NCI-H1436 (cell line): ENCODE measurements around the gene IFITM1.
"Not testable (repeated sequence)": the region's sequence is repeated elsewhere in the genome, so short reads cannot be mapped to it uniquely, and the experiment has no call there.

Source experiments
- DNase-seq: peaks from one replicate; lab custom pipeline; 2025; lab: John Stamatoyannopoulos, UW

Gene IFITM1

DNA sequence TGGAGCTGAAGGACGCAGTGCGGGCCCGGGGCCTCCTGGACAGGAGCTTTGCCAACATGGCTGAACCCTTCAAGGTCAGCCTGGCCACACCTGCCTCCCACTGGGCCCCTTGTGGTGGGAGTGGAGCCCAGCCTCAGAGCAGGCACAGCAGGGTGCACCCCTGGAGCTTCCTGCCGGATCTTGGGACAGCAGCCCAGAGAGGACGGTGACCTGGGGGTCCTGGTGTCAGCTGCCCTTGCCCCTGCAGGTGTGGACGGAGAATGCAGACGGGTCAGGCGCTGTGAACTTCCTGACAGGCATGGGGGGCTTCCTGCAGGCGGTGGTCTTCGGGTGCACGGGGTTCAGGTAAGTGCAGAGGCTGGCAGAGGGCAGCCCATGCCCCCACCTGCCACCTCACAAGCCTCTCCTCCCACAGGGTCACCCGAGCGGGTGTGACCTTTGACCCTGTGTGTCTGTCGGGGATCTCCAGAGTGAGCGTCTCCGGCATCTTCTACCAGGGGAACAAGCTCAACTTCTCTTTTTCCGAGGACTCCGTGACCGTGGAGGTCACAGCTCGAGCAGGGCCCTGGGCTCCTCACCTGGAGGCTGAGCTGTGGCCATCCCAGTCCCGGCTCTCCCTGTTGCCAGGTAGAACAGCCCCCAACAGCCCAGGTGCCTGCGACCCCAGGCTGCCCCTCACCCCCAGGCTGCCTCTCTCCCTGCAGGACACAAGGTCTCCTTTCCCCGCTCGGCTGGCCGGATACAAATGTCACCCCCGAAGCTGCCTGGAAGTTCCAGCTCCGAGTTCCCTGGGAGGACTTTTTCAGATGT is 19.8 kb upstream of the IFITM1 start:
- DNase-seq, result no peak

DNA sequence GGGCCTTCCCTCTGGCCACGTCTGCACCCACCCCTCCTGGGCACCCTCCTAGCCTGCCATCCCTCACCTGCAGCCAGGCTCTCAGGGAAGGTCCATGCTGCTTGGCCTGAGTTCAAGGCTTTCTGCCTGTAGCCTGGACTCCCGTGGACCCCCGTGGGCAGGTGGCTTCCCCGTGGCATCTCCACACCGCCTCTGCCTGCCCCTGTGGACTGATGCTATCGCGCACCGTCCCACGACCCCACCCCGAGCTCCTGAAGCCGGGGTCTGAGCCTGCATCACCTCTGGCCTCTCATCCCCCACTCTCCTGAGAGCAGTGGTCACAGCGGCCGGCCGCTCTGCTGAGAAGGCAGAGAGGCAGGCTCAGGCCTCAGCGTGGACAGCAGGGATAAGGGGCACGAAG is 19.1 kb upstream of the IFITM1 start:
- DNase-seq, result no peak

DNA sequence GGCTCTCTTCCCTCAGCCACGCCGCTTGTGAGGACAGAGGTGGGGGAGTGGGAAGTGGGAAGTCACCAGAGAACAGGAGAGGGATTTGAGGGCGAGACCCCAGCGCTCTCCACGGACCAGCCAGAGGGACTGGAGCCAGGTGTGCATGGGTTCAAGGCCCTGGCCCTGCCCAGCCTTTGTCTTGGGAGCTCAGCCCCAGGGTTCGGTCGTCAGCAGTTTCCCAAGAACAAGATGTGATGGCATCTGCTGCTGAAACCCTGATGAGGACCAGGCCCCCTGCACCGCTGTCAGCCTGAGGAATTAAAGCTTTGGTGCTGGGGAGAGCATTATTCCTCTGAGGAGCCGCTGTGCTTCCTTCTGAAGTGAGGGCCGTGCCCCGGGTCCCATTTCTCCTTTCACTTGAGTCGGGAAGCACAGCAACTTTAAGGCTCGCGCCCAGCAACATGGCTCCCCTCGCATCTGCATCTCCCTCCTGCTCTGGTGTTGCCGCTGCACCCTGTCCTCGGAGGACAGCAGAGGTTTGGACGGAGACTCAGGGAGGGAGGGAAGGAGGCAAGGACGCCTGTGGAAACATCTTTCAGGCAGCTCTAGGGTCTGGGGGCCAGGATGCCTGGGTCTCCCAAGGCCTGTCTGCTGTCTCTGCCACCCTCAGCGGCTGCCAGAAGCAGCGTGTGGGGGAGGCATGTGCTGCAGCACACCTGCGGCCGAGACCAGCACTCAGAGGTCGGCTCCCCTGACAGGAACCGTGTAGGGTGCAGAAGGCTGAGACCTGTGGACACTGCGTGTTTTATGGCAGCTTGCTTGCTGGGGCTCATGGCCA is 18.3 kb upstream of the IFITM1 start:
- no peak for DNase-seq

DNA sequence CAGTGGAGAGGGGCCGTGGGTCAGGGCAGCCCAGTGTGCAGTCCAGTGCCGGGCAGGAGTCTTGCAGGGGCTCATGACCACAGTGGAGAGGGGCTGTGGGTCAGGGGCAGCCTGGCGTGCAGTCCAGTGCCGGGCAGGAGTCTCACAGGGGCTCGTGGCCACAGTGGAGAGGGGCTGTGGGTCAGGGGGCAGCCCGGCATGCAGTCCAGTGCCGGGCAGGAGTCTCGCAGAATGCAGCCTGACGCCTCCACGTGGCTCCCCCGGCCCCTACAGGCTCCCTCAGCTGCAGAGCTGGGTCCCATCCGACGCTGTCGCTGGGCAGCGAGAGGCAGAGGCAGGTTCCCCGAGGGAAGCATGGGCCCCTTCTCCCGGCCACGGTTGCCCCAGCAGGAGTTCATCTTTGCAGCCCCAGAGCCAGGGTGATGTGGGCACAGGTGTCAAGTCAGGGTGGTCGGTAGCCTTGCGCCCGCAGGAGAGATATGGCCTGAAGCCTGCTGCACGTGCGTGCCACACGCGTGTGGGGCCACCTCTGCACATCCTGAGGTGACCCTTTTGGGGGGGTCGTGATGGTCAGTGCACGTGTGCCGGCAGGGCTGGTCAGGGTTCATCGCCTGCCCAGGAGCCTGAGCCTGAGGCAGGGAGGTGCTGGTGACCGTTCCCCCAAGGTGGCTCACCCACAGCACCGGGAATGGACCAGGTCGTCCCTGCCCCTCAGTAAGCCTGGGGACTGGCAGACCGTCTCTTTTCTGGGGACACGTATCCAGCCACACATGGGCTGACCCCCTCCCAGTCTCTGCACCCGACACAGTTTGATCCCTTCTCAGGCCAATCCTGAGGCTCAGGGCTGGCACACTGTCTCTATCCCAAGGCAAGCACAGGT is 17.4 kb upstream of the IFITM1 start:
- DNase-seq, result no peak

DNA sequence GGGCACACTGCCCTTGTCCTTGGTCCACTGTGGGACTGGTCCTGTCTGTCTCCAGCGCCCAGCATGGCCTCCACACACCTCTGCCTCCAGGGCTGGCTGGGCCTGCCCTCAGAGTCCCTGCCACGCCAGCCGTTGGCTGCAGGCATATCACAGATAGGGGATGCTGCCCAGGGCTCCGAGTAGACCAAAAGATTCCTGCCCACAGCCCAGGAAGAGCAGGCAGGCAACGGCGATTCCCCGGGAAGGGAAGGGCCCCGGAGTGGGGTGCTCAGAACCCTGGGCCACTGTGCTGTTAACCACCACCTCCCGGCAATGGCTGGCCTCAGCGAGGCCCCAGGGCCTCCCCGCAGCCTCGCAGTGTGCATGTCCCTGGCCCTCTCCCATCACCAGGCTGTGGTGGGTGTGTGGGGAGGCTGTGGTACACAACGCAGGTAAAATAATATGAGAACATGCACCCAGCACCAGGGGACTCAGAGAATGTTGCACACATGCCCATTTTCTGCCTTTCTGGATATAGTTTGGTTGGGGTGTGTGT is 16.7 kb upstream of the IFITM1 start:
- no peak for DNase-seq

DNA sequence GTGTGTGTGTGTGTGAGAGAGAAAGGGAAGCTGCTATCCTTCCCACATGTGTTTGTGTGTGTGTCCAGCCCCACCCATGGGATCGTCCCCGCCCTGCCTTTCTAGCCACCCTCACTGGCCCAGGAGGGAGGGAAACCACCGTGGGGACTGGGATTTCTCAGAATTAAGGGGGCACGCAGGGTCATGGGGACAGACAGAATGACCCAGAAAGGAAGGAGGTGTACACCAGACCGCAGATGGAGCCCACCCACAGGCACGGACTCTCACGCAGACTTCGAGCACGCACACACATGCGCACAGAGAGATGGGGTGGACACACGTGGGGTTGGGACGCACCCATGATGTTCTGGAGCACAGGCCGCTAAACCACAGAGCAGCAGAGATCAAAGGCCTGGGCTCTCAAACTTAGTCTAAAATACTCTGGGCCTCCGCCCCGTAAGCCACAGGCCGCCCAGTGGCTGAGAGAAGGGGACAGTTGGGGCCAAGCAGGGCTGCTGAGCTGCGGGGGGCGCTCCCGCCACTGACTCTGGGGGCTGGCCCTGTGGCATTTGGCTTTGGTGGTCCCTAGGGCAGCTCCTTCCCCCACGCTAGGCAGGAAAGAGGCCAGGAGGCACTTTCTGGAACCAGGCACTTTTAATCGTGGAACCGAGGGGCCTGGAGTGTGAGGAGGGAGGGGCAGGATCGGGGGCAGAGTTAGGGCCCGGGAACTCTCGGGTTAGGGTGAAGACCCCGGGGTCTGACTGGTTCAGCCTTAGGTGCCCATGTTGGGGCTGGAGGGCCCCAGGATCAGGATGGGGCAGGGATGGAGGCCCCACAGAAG is 16.0 kb upstream of the IFITM1 start:
- no peak for DNase-seq

DNA sequence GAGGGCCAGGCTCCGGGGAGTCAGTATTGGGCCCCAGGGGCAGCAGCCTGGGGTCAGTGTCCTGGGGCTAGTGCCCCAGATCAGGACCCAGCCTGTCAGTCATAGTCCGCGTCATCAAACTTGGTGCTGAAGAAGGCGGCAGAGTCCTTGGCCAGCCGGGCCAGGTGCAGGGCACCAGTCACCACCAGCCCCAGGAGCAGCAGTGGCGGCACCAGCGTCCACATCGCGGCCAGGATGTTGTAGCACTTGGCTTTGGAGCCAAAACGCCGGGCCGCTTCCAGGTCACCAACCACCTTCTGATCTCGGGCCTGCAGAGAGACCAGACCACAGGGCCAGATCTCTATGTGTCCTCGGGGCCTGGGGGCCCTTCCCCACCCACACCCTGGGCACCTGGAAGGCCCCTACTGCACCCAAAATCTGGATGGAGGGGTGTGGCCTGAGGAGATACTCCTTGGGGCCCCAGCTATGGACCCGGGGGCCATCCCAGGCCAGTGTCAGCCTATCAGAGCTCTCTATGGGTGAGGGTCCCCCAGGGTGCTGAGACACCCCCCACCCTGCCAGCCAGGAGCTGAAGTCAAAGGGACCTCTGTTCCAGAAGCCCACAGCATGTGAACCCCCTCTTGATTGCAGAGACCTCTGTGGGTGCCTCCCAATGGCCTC is 15.3 kb upstream of the IFITM1 start:
- no peak for DNase-seq

DNA sequence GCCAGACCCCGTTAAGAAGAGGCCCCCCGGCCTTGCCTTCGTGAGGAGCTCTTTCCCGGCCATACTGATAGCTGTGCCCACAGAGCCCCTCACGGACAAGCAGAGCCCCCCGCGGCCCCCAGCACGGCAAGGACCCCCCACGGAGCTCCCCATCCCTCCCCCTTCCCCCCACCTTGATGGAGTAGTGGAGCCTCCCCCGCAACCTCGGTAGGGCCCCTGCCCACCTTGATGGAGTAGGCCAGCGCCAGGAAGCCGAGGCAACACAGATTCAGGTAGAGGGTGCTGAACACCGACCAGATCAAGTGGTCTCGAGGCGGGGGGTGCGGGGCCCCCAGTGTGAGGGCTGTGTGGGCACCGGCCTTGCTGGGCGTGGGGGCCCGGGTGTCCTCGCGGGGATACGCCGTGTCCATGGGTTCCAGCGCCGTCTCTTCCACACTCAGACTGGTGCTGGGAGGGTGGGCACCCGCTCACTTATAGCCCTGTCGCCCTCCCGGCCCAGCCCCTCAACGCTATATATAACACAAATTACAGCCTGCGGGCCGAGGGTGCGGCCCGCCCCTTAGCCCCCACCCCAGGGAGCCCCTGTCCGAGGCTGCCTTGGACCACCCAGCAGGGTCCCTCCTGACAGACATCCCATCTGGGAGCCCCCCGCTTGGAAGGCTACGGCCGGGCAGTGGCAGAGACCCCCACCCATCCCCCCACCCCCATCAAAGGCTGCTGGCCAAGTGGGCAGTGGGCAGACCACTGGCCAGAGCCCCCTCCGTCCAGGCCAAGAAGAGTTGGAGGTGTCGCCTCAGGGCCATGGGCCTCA is 14.6 kb upstream of the IFITM1 start, which contains the start of gene IFITM5:
TSS of gene IFITM5 (minus strand) at position 446 of the 811 bp plus-strand sequence. CDS start at position 410, 36 bp downstream.
- DNase-seq, result no peak

DNA sequence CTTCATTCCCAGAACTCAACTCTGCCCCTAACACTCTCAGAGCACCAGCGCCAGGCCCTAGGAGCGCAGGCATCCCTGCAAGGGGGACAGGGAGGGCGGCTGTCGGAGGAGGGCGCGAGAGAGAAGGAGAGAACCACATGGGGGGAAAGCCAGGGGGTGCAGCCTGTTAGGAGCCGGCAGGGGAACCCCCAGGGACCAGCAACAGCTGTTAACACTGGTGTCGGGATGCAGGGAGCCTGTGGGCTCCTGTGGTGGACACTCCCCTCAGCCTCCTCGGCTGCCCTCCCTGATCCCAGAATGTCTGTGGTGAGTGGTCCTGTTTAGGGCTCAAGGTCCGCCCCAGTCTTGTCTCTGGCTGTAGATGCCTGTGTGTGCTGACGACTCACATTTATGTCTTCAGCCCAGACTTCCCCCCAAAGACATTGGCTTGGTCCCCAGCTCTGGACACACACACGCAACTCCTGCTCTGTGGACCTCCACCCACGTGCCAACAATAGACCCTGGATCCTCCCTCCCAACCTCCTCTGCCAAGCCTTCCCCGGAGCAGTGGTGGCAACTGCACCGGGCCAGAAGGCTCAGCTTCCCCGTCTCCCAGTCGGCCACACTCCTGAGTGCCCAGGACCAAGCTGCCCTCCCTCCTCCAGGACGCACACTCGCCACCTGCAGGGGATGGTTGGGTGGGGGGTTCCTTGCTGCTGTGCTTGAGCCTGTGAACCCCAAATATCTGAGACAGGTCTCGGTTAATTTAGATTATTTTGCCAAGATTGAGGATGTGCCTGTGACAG is 13.7 kb upstream of the IFITM1 start:
- peak; percentile 33 for DNase-seq

DNA sequence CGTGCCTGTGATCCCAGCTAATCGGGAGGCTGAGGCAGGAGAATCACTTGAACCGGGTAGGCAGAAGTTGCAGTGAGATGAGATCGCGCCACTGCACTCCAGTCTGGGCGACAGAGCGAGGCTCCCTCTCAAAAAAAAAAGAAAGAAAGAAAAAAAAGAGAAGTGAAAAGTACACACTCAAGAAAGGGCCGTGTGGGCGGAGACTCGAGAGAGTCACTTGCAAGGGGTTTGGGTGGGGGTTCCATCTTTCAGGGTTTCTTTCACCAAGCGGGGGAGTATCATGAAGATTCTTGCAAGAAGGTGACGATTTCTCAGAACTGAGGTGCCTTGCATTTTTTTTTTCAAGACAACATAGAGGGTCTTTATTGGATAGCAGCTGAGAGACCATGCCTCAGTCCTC is 10.5 kb upstream of the IFITM1 start:
- no peak for DNase-seq

DNA sequence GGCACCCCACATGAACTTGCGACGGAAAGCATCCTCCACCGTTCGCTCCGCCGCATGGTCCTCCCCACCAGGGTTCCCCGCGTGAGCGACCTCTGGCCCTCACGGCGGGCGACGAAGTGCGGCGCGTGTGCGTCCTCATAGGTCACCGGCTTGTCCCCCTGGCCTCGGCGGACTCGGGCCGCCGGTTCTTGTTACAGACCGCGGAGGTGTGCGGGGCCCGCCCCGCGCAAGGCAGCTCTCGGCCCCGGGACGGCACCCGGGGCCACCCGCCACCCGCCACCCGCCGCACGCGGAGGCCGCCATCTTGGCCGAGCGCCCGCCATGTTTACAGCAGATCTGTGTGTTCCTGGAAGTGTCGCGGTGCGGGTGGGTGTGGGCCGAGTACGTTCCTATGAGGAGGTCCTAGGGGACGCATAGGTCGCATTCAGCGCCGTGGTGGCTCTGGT is 9.8 kb upstream of the IFITM1 start:
- no peak for DNase-seq

DNA sequence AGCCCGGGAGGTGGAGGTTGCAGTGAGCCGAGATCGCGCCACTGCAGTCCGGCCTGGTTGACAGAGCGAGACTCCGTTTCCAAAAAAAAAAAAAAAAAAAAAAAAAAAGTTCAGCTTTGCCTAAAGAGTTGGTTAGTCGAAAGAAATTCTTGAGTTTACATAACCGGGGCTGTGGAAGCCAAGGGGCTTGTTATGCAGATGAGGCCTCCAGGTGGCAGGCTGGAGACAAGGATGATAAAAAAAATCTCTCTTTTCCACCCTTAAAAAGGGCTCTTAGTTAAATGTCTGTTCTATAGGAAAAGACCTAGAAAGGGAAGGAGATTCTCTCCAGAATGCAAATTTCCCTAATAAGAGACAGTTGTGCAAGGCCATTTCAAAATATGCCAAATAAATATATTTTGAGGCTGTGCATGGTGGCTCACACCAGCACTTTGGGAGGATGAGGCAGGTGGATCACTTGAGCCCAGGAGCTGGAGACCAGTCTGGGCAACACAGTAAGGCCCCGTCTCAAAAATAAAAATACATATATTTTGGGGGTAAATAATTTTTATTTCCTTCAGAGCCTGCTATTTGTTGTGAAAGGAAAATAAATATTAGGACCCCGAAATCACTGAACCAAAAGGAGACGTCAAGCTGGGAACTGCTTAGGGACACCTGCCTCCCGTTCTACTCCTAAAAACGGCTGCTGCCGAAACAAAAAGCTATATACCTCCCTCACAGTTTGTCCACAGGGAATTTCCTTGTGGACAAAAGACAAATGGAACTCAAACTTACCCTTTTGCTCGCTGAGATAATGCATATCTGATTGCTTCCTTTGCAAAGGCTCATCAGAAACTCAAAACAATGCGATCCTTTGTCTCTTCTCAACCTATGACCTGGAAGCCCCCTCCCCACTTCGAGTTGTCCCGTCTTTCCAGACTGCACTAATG is 8.7 kb upstream of the IFITM1 start:
- peak; percentile 26 for DNase-seq

DNA sequence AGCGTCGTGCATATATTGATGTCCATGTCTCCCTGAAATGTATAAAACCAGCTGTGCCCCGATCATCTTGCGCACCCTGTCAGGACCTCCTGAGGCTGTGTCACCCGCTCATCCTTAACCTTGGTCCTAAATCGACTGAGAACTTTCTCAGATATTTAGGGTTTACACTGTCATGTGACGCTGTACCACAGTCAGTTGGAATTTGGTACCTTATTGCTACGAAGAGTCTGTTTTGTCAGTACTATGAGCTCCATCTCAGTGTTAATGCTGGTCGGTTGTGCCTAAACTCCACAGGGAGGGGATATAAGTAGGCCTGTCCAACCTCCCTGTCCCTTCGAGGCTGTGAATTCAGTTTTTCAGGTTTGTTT is 8.0 kb upstream of the IFITM1 start:
- DNase-seq, result no peak

DNA sequence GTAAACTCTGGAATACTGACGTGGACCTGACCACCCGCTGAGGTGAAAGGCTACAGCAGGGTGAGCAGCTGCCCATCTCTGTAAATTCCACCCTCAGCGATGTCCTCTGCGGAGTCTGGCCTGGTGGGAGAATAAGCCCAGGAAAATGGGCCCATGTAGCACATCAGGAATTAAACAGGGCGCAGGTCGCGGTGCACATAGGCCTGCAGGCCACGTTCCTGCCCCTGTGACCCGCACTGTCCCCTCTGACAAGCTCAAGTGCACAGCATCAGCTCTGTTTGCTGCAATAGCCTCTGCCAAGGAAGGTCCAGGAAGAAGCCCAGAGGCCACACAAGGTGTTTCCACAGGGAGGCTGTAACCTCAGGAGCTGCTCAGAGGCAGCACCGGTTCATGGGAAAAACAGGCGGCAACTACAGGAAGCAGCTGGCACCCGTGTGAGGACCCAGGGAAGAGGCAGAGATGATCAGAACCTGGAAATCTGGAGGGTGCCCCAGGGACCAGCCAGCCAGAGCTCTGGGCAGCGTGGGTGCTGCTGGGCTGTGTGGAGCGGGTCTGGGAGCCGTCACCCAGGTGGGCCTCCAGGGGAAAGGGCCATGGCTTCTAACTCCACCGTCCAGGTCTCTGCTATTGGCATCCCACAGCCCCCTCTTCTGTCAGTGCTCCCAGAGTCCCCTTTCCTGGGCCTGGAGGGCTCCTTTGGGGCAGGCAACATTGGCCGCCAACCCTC is 7.0 kb upstream of the IFITM1 start:
- no peak for DNase-seq

DNA sequence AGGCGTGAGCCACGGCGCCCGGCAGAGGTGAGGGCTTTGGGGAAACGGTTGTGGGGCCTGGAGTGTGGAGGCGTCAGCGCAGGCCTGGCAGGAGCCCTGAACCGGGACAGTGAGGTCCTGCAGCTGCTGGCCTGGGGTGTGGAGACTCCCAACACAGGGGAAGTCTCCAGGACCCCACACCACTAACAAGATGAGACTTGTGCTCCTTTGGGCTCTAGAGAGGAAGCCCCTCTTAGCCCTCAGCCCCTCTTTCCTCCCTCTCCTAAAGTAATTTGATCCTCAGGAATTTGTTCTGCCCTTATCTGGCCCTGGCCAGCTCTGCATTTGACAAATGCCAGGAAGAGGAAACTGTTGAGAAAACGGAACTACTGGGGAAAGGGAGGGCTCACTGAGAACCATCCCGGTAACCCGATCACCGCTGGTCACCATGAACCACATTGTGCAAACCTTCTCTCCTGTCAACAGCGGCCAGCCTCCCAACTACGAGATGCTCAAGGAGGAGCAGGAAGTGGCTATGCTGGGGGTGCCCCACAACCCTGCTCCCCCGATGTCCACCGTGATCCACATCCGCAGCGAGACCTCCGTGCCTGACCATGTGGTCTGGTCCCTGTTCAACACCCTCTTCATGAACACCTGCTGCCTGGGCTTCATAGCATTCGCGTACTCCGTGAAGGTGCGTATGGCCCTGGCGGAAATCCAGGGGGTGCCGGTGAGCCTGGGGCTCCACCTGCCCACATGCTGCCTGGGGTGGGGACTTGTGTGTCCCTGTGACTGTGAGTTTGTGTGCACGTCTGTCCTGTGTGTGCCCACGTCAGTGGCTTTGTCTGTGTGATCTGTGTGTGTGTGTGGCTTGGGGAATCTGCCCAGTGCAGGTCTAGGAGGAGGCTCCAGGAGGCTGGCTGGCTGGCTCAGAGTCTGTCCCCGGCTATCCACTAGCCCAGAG is 5.8 kb upstream of the IFITM1 start, which contains the start of gene IFITM2:
TSS of gene IFITM2 (plus strand) at position 51 of the 943 bp plus-strand sequence. CDS start at position 428, 377 bp downstream.
- not testable (repeated sequence) for DNase-seq
